Activated CD4-positive, alpha-beta T cell treated with anti-CD3 and anti-CD28 coated beads, Interleukin-2, amount 10 ng/mL, durations not matched to agents 7 days and 5 days (primary cell): ENCODE measurements around the gene DDX27. TPM values are rescaled to one million over a fixed set of nuclear protein-coding genes. Genes with fewer than 3 reads are reported as not detected.
"Not testable (repeated sequence)": the region's sequence is repeated elsewhere in the genome, so short reads cannot be mapped to it uniquely, and the experiment has no call there.

Experiments
- CTCF ChIA-PET: fragments of 350-600 bp; sonication (Branson Sonifier 250); formaldehyde crosslinking; loops from one replicate; lab custom pipeline; 2021; ENCODE audit warnings: antibody characterized with exemption; lab: Charles Lee
- POLR2A ChIA-PET: fragments of 350-600 bp; sonication (Branson Sonifier 250); formaldehyde crosslinking; loops from one replicate; lab custom pipeline; 2021; ENCODE audit warnings: antibody characterized with exemption; lab: Charles Lee
- DNase-seq: peaks from one replicate; pipeline ENCODE4 v3.0.0-alpha.2; 2020
- H3K27ac Mint-ChIP-seq: one replicate; pipeline ENCODE4 v1.8.0; 2021; ENCODE audit warnings: mild to moderate bottlenecking, moderate library complexity, mixed read lengths
- H3K27me3 Mint-ChIP-seq: one replicate; pipeline ENCODE4 v1.8.0; 2021; ENCODE audit warnings: mixed read lengths
- H3K36me3 Mint-ChIP-seq: one replicate; pipeline ENCODE4 v1.8.0; 2021; ENCODE audit warnings: low read depth, mixed read lengths
- H3K4me1 Mint-ChIP-seq: one replicate; pipeline ENCODE4 v1.8.0; 2021; ENCODE audit warnings: mixed read lengths
- H3K4me3 Mint-ChIP-seq: one replicate; pipeline ENCODE4 v1.8.0; 2021; ENCODE audit warnings: mild to moderate bottlenecking, moderate library complexity, mixed read lengths
- H3K9me3 Mint-ChIP-seq: one replicate; pipeline ENCODE4 v1.8.0; 2021; ENCODE audit warnings: mixed read lengths
- total RNA-seq, 2 experiments: library from RNA; stranded (reverse); gene quantifications; one replicate each; pipeline ENCODE4 v1.2.3, GENCODE V29; 2021

DDX27 gene
- total RNA-seq, 2 experiments from 2014 or later: 39.1 to 42.0 TPM

DNA sequence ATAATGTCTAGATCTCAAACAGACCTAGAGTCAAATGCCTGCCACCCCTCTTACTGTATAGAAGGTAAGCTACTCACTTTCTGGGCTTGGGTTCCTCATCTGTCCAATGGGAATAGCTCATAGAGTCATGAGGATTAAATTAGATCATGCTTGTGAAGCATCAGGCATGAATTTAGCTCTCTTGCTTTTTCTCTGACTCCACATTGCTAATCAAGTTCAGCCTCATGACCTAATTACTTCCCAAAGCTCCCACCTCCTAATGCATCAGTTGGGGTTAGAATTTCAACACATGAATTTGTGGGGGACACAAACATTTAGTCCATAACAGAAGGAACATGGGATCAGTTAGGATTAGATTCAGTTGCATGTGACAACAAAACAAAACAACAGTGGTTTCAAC lies 4.6 kb upstream of the DDX27 start:
- DNase-seq: no peak
- Mint-ChIP-seq H3K27ac (no peak overlapping the region), H3K4me1 (peaks cover 8% of the 10 kb centered on the region), H3K36me3 (peaks cover 3% of the 10 kb centered on the region), H3K9me3 (peaks cover 11% of the 10 kb centered on the region), H3K4me3 (no peak overlapping the region), H3K27me3 (peaks cover 1% of the 10 kb centered on the region)
- ChIA-PET POLR2A (no interaction called here), CTCF (interaction anchor here (0.9 to 1.0 kb wide), 2 partner anchors 10 to 168 kb away, joined by 3 to 4 read pairs; partner anchors contain the start of gene CSE1L)

DNA sequence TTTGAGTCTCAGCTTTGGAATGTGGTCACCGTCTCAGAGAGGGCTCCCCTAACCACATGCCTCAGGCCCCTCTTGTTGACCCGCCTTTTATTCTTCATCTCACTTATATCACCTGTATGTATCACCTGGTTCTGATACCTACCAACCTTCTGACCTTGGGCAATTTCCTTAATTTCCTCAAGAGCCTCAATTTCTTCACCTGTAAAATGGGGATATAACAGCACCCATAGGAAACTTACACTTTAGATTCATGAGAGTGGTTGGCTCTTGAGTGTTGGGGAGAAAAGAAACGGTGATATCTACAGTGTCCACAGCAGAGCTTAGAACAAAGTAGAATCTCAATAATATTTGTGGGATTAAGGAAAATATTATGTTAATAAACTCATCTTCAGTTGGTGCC lies 4.0 kb upstream of the DDX27 start:
- CTCF ChIA-PET: interaction anchor here (1.0 kb wide), 1 partner anchor 10 kb away, joined by 4 read pairs; no protein-coding TSS in a partner anchor
- DNase-seq: no peak

DNA sequence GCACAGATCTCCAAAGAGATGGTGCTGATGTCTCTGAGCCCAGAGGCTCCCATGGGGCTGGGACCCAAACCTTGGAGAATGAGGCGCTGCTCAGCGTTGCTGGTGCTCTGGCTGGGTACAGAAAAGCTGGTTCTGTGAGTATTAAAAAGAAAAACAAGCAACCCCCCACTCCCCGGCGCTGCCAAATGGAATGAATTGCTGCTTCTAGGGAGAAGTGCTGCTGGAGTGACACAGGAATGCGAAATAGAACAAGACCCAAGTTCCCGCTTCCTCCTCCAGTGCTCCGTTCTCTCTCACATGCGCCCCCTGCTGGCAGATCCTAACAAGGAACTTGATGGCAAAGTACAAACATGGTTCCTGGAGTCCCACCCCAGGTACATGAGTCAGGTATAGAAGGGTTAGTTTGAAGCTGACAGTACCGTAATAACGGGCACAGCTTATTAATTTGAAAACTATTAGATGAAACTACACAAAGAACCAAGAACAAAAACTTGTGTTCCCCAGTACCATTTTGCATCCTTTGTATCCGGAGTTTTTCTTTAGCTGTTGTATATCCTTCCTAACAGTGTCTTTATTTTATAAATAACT lies 2.1 kb upstream of the DDX27 start:
- Mint-ChIP-seq H3K4me1 (peaks cover 20% of the 10 kb centered on the region), H3K9me3 (no peaks in the 10 kb centered on the region), H3K36me3 (peaks cover 16% of the 10 kb centered on the region), H3K27me3 (peaks cover 1% of the 10 kb centered on the region), H3K4me3 (no peak overlapping the region), H3K27ac (peak overlapping the region; percentile 21)
- DNase-seq: peak; percentile 95
- ChIA-PET CTCF (interaction anchor here (0.6 to 2.4 kb wide), 22 partner anchors 9 to 113 kb away, joined by 3 to 12 read pairs (median 4); no protein-coding TSS in a partner anchor), POLR2A (no interaction called here)

More for the DNA sequence above, 4.0 kb upstream of the DDX27 start:
- POLR2A ChIA-PET: no interaction called here
- H3K9me3 Mint-ChIP-seq: peaks cover 8% of the 10 kb centered on the region
- peaks cover 1% of the 10 kb centered on the region for H3K27me3 Mint-ChIP-seq
- H3K27ac Mint-ChIP-seq: no peak overlapping the region
- H3K4me1 Mint-ChIP-seq: peaks cover 14% of the 10 kb centered on the region
- peaks cover 6% of the 10 kb centered on the region for H3K36me3 Mint-ChIP-seq
- H3K4me3 Mint-ChIP-seq: no peak overlapping the region

DNA sequence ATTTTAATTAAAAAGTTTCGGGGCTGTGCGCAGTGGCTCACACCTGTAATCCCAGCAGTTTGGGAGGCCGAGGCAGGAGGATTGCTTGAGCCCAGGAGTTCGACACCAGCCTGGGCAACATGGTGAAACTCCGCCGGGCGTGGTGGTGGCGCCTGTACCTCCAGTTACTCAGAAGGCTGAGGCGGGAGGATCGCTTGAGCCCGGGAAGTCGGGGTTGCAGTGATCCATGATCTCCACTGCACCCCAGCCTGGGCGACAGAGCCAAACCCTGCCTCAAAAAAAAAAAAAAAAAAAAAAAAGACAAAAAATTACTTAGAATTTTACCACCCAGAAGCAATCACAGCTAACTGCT lies 501 bp upstream of the DDX27 start:
- Mint-ChIP-seq H3K4me3 (peak overlapping the region; percentile 93), H3K36me3 (peaks cover 24% of the 10 kb centered on the region), H3K27ac (peak overlapping the region; percentile 98), H3K4me1 (peaks cover 20% of the 10 kb centered on the region)
- POLR2A ChIA-PET, H3K27me3 Mint-ChIP-seq, DNase-seq, H3K9me3 Mint-ChIP-seq: not testable (repeated sequence)
- CTCF ChIA-PET: interaction anchor here (0.6 to 1.8 kb wide), 4 partner anchors 17 to 173 kb away, joined by 3 to 6 read pairs (median 4); no protein-coding TSS in a partner anchor

DNA sequence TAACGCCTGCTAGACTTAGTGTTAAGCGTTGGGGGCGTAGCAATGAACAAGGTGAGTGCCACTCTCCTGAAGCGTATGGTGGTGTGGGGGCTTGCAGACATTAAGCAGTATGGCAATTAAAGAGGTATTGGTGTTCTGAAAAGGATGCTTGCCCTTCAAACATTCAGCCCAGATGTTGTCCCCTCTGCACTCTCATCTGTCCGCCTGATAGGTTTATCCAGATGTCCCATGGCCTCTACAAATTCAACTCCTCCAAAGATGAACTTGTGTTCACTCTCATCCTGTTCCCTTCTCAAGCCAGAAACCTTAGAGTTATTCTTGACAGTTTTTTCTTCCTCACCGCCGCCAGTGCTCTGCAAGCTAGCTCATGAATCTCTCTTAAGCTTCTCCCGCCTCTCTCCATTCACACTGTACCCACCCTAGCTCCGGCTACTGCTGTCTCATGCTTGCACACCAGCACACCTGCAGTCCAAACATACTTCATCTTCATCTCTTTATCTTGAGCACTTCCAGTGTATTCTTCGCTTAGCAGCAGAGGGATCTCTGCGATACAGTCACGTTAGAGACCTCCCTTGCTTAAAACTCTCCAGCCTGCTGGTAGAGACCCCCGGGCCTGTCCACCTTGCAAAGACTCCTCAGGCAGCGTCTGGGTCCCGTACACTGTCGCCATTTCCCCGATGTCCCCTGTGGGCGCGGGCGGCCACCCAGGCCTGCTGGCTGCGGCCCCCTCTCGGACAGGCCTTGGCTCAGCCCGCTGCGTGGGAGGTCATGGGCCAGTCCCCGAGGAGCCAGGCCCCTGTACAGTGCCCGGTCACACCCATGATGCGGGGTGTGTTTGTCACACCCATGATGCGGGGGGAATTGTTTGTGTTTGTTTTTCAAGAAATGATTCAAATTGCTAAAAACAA lies 962 bp downstream of the DDX27 start:
- H3K4me3 Mint-ChIP-seq: peak overlapping the region; percentile 93
- peak overlapping the region; percentile 98 for H3K27ac Mint-ChIP-seq
- DNase-seq: no peak
- no peaks in the 10 kb centered on the region for H3K9me3 Mint-ChIP-seq
- no peaks in the 10 kb centered on the region for H3K27me3 Mint-ChIP-seq
- ChIA-PET CTCF (interaction anchor here (0.6 kb wide), 1 partner anchor 170 kb away, joined by 3 read pairs; no protein-coding TSS in a partner anchor), POLR2A (interaction anchor here (0.6 kb wide), 1 partner anchor 1162 kb away, joined by 3 read pairs; no protein-coding TSS in a partner anchor)
- H3K36me3 Mint-ChIP-seq: peaks cover 36% of the 10 kb centered on the region
- H3K4me1 Mint-ChIP-seq: peaks cover 20% of the 10 kb centered on the region

DNA sequence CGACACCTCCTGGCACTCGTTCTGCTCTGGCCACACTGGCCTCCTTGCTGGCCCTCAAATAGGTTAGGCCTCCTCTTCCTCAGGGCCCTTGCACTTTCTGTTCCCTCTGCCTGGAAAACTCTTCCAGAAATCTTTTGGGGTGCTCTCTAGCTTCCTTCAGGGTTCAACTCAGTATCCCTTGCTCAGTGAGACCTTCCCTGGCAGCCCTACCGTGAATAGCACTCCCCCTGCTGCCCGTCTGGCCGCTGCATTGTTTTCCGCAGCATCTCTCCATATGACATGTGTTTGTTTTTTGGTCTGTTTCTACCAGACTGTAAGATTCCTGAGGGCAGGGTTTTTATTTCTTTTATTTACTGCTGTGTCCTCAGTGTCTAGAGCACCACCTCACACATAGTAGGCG lies 6.7 kb downstream of the DDX27 start:
- H3K27ac Mint-ChIP-seq: no peak overlapping the region
- CTCF ChIA-PET: no interaction called here
- no peak overlapping the region for H3K4me3 Mint-ChIP-seq

DNA sequence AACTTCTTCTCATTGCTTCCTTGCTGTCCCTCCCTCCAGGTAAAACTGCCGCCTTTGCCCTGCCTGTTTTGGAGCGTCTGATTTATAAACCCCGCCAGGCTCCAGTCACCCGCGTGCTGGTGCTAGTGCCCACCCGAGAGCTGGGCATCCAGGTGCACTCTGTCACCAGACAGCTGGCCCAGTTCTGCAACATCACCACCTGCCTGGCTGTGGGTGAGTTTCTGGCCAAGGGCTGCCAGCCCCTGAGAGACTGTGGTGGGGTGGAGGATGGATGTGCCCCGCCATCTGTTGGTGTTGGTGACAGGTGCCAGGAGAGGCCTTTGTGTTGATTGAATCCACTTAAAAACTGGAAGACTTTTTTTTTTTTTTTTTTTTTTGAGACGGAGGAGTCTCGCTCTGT lies 9.5 kb downstream of the DDX27 start:
- Mint-ChIP-seq H3K4me3 (no peak overlapping the region), H3K36me3 (peaks cover 56% of the 10 kb centered on the region), H3K4me1 (peaks cover 2% of the 10 kb centered on the region), H3K9me3 (no peaks in the 10 kb centered on the region), H3K27ac (no peak overlapping the region), H3K27me3 (no peaks in the 10 kb centered on the region)
- ChIA-PET CTCF (interaction anchor here (1.1 kb wide), 1 partner anchor 17 kb away, joined by 3 read pairs; no protein-coding TSS in a partner anchor), POLR2A (no interaction called here)
- no peak for DNase-seq

More for the DNA sequence above, 6.7 kb downstream of the DDX27 start:
- POLR2A ChIA-PET: no interaction called here
- H3K9me3 Mint-ChIP-seq: no peaks in the 10 kb centered on the region
- no peaks in the 10 kb centered on the region for H3K27me3 Mint-ChIP-seq
- no peak for DNase-seq
- peaks cover 63% of the 10 kb centered on the region for H3K36me3 Mint-ChIP-seq
- H3K4me1 Mint-ChIP-seq: peaks cover 2% of the 10 kb centered on the region

DNA sequence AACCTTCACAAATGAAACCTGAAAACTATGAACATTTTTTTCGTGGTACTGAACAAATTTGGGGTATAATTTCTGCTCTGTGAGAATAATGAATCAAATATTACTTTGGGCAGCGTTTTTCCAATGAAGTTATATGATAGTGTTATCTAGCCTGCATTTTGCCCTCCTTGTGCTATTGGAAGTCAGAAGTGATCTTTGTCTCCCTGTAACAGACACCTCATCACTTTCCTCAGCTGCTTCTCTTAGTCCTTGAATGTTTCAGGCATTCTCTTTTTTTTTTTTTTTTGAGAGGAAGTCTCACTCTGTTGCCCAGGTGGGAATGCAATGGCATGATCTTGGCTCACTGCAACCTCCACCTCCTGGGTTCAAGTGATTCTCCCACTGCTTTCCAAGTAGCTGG lies 10.2 kb downstream of the DDX27 start:
- Mint-ChIP-seq H3K4me3 (no peak overlapping the region), H3K9me3 (no peaks in the 10 kb centered on the region), H3K27me3 (no peaks in the 10 kb centered on the region), H3K36me3 (peaks cover 58% of the 10 kb centered on the region), H3K27ac (no peak overlapping the region), H3K4me1 (peaks cover 2% of the 10 kb centered on the region)
- ChIA-PET POLR2A (no interaction called here), CTCF (no interaction called here)
- no peak for DNase-seq

DNA sequence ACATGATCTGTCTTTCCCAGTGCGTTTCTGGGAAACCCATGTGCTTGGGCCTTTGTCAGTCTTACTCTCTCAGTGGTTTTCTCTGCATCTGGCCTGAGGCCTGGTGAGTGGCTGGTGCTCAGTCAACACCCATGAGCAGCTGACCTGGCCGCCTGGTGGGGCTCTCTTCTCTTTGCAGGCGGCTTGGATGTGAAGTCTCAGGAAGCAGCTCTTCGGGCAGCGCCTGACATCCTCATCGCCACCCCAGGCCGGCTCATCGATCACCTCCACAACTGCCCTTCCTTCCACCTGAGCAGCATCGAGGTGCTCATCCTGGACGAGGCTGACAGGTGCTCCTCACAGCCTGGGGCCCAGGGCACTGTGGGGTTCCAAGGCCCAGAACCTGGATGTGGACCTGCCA lies 10.8 kb downstream of the DDX27 start:
- POLR2A ChIA-PET: no interaction called here
- CTCF ChIA-PET: no interaction called here
- Mint-ChIP-seq H3K27ac (no peak overlapping the region), H3K4me1 (peaks cover 2% of the 10 kb centered on the region), H3K9me3 (no peaks in the 10 kb centered on the region), H3K4me3 (no peak overlapping the region), H3K36me3 (peaks cover 58% of the 10 kb centered on the region), H3K27me3 (no peaks in the 10 kb centered on the region)
- DNase-seq: no peak

DNA sequence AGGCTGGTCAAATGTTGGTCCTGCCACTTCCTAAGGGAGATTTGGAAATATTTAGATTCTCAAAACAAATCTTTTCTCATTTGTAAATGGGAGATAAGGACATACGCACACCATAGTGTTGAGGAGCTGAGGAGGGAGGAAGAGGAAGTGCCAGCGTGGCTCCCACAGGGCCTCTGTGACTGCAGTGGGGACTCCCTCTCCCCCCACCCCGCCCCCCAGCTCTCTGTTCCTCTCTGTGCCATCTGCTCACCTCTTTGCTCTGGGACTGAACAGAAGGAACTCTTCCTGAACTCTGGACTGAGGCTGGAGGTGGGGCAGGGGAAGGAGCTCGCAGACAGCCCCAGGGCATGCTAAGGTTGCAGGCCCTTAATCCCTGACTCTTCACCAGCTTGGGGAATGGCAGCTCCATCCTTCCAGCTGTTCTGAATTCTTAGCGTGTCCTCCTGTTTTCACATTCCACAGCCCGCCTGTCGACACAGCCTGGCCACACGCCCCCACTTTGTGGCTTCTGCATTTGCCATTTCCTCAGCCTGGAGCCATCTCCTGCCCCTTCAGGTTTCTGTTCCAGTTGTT lies 11.4 kb downstream of the DDX27 start:
- CTCF ChIA-PET: no interaction called here
- H3K27ac Mint-ChIP-seq: no peak overlapping the region
- peaks cover 56% of the 10 kb centered on the region for H3K36me3 Mint-ChIP-seq

DNA sequence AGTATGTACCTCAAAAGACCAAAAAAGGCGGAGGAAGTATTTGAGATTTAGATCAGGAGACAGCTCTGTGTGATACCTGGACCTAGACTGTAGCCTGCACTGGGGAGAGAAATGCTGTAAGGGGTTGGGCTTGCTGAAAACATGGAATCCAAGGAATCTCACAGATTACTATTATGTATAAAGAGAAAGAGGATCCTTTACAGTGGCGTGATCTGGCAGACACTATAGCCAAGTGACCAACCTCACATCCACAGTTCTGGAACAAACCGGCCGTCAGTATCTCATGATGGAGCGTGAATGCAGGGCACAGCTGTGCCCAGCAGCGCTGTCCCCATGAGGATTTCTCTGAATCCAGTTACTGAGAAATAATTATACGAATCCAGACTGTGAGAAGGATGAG lies 12.3 kb downstream of the DDX27 start:
- Mint-ChIP-seq H3K9me3 (no peaks in the 10 kb centered on the region), H3K27me3 (no peaks in the 10 kb centered on the region), H3K27ac (no peak overlapping the region), H3K4me3 (no peak overlapping the region), H3K36me3 (peaks cover 55% of the 10 kb centered on the region), H3K4me1 (peaks cover 2% of the 10 kb centered on the region)
- ChIA-PET POLR2A (no interaction called here), CTCF (no interaction called here)
- DNase-seq: no peak

More for the DNA sequence above, 11.4 kb downstream of the DDX27 start:
- H3K9me3 Mint-ChIP-seq: no peaks in the 10 kb centered on the region
- H3K4me1 Mint-ChIP-seq: peaks cover 2% of the 10 kb centered on the region
- POLR2A ChIA-PET: no interaction called here
- no peak for DNase-seq
- H3K4me3 Mint-ChIP-seq: no peak overlapping the region
- no peaks in the 10 kb centered on the region for H3K27me3 Mint-ChIP-seq

DNA sequence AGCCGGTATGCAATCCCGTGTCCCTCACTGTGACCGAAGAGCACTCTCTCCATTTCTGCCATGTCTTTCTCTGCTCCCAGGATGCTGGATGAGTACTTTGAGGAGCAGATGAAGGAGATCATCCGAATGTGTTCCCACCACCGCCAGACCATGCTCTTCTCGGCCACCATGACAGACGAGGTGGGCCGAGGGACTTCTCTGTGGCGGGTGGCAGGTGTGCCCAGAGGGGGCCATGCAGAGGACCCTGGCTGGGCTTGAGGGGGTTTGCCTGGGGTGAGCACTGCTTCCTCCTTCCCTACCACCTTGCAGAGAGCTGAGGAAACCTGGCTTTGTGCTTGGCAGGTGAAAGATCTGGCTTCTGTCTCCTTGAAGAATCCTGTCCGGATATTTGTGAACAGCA lies 14.0 kb downstream of the DDX27 start:
- POLR2A ChIA-PET: no interaction called here
- Mint-ChIP-seq H3K27ac (no peak overlapping the region), H3K4me3 (no peak overlapping the region), H3K4me1 (peaks cover 2% of the 10 kb centered on the region), H3K36me3 (peaks cover 56% of the 10 kb centered on the region), H3K27me3 (no peaks in the 10 kb centered on the region), H3K9me3 (no peaks in the 10 kb centered on the region)
- DNase-seq: no peak
- CTCF ChIA-PET: no interaction called here
